Embryonic facial prominence (tissue), 1 donor: ENCODE results near the gene LGI1.

Source experiments
- DNase-seq: peaks from one replicate; pipeline ENCODE4 v3.0.0-alpha.2; 2016; ENCODE audit errors: extremely low spot score

The LGI1 gene

DNA sequence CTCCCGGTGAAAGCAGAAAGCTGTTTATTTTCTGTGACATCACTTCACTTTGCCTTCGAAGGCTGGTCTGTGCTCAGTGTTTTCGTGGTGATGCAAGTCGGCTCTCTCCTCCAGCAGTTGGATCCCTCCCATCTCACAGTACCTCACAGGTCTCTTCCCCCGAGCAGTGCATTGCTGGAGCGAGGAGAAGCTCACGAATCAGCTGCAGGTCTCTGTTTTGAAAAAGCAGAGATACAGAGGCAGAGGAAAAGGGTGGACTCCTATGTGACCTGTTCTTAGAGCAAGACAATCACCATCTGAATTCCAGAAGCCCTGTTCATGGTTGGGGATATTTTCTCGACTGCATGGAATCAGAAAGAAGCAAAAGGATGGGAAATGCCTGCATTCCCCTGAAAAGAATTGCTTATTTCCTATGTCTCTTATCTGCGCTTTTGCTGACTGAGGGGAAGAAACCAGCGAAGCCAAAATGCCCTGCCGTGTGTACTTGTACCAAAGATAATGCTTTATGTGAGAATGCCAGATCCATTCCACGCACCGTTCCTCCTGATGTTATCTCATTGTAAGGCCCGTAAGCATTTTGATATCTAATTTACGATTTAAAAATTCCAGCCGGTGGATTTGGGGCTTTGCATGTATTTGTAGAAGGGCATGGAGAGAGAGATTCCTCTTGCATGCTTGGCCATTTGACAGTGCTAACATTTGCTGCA is at the start of gene LGI1:
Gene LGI1 (plus strand): TSS at position 136 of the 707 bp plus-strand sequence. CDS start 209 bp downstream, at position 345.
- no peak for DNase-seq

GRCh38 chr10:93710333-93710909 is 47.3 kb upstream of the LGI1 start:
- no peak for DNase-seq

GRCh38 chr10:93711891-93712290 is 45.8 kb upstream of the LGI1 start:
- no peak for DNase-seq

DNA sequence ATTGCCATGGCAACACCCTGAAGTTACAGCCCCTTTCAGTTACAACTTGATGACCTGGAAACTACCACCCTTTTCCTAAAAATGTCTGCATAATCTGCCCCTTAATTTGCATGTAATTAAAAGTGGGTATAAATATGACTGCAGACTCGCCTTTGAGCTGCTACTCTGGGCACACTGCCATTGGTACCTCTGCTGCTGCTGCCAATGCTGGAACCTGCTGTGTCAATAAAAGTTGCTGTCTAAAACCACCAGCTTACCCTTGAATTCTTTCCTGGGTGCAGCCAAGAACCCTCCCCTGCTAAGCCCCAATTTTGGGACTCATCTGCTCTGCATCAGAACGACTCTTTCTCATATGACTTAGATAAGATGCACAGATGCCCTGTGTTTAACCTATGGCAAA is 45.1 kb upstream of the LGI1 start:
- no peak for DNase-seq

- DNase-seq: no peak
Observed at GRCh38 chr10:93715345-93715744, 42.4 kb upstream of the LGI1 start.

- no peak for DNase-seq
Observed at GRCh38 chr10:93716766-93717165, 41.0 kb upstream of the LGI1 start.

DNA sequence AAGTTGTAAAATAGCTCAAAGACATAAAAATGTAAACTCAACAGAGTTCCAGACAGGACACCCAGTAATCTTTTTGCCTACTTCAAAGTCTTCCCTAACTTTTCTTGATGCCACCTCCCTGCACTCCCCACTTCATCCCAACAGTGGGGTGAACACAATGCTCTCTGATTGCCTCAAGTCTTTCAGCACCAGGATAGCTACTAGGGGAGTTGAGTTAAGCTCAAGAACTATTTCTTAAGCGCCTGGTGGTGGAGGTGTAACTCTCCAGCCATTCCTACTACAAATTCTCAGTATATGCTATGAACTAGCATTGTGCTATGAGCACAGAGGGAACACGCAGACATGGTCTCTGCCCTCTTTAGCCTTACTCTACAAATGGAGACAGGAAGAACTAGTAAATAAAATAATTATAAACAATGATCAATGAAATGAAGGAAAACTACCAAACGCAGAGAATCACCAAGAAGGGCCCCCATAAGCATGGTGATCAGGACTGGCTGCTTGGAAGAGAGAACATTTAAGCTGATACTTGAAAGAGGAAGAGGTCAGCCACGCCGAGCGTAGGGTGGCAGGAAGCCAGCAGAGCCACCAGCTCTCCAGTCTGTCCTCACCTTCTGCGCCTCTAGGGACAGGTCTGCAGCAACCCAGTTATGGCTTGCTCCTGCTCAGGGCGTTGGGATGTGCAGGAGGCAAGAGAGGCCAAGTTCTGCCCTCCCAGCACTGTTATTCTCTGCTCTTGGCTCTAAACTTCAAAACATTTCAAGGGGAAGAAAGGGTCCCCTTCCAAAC is 38.6 kb upstream of the LGI1 start:
- no peak for DNase-seq

DNA sequence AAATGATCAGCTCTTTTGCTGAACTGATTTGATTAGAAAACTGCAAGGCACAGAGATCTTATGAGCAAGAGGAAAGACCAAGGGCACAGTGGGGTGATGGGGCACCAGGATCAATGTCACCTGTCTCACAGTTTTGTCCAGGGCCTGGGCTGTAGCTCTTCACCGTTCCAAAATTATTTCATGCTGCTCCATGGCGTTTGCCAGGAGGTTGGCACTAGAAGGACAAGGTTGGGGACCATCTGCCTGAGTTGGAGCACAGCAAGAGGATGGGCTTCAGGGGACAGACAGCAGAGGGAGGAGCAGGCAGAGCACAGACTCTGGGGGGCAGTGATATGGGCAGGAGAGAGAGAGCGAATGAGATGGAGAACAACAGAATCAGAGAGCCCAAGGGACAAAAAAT is 37.8 kb upstream of the LGI1 start:
- no peak for DNase-seq

DNA sequence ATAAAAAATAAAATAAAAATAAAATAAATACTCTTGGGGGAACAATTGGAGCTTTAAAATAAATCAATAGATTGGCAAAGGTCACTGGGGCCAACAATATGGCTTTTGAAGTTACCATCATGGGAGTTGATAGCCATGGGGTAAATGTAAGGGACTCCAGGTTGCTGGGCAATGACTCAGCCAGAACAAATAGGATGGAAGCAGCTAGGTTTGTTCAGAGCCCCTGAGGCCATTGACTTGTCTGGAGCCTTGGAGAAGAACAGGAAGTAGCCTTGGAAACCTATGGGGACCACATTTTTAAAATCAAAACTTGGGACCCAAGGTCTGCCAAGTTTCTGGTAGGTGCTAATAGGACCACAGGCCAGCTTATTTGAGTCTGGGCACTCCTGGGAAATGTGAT is 35.2 kb upstream of the LGI1 start:
- no peak for DNase-seq

DNA sequence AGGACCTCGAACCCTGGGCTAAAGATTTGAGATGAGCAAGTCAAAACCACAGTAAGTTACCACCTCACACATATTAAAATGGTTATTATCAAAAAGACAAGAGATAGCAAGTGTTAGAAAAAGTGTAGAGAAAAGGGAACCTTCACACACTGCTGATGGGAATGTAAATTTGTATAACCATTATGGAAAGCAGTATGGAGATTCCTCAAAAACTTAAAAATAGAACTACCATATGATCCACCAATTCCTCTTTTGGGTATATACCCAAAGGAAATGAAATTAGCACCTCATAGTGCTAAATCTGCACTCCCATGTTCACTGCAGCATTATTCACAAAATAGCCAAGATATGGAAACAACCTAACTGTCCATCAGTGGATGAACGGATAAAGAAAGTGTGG is 34.6 kb upstream of the LGI1 start:
- no peak for DNase-seq

DNA sequence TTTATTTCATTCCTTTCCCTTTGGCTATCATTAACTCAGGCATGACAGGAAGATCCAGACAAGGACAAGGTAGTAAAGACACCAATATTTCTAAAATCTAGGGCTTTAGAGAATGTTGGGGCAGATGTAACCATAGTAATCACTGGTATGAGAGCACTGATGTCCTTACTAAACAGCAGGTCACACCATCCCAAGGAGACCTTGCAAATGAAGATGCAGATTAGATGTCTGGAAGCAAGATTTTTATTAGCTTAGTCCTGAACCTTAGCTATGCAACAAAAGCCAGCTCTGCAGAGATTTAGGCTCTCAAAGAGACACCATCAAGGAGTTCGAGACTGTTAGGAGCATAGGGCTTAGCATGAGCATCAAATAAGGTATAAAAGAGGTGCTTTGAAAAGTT is 31.7 kb upstream of the LGI1 start:
- no peak for DNase-seq

DNA sequence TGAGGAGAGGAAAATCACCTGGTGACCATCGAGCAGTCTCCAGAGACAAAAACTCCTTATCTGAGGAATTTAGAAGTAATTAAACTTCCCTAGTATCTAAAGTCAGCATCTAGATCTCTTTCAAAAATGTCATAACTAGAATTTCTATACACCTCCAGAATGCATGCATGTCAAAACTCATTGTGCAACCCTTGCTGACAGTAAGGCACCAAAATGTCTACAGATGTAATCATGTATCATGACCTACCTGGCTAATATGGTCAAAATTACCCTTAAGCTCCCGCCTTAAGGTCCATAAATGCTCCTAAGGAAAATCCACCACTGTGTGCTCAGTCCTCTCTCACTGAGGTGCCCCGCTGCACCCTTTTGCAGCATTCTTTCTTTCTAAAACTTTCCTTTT is 16.4 kb upstream of the LGI1 start:
- no peak for DNase-seq

DNA sequence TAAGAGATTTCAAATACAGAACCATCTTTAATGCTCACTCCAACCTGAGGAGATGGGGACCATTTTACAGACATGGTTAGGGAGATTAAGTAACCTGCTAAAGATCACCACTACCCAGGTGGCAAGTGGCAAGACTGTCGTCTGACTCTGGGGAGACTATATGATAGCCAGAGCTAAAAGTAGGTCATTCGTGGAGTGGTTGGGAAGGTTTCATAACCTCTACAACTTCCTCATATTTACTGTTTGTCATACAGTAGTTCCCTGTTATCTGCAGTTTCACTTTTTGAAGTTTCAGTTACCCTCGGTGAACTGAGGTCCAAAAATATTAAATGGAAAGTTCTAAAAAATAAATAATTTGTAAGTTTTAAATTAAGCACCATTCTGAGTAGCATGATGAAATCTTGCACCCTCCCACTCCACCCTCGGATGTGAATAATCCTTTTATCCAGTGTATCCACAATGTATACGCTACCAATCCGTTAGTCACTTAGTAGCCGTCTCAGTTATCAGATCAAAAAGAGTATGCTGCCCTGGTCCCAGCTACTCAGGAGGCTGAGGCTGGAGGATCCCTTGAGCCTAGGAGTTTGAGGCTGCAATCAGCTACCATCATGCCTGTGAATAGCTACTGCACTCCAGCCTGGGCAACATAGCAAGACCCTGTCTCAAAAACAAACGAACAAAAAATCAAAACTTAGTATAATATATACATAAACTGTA is 14.9 kb upstream of the LGI1 start:
- no peak for DNase-seq

DNA sequence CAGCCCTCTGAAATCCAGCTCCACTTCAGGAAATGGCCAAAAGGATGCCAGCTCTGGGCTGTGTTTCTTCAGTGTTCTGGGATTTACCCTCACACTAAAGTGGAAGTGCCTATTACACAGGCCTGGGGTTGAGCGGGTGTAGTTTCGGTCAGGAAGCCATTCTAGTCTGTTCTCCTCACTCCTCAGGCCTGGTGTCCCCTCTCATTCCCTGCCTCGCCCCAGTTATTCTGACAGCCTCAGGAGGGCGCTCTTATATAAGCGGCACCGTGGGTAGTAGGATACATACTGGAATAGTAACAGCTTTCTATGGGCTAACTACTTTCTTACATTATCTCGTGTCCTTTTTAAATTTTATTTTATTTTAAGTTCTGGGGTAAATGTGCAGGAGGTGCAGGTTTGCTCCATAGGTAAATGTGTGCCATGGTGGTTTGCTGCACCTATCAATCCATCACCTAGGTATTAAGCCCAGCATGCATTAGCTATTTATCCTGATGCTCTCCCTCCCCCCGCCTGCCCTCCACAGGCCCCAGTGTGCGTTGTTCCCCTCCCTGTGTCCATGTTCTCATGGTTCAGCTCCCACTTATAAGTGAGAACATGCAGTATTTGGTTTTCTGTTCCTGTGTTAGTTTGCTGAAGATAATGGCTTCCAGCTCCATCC is 12.2 kb upstream of the LGI1 start:
- no peak for DNase-seq

- no peak for DNase-seq
Observed at GRCh38 chr10:93746844-93747284, 10.9 kb upstream of the LGI1 start.

DNA sequence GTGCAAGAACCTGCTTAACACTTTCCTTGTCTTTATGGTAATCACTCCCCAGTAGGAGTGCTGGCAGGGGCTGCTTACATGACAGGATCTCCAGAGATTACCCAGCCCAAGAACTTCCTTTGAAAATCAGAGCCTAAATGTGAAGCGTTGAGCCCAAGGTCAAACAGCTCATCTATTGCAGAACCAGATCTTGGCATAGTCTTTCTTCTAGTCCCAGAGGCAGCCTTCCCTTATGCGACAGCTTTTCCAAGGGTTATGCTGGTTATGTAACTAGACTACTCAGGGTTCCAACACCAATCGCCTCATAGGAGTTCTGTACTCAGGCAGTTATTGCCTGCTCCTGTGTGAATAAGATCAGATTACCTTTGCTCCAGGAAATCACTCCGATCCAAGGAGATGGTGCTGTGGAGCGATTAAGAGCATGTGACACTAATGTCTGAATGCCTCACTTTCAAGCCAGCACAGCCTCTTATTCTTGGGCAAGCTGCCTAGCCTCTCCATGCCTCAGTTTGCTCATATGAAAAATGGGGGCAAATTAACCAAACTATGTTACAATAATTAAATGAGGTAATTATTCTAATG is 8.4 kb upstream of the LGI1 start:
- no peak for DNase-seq

DNA sequence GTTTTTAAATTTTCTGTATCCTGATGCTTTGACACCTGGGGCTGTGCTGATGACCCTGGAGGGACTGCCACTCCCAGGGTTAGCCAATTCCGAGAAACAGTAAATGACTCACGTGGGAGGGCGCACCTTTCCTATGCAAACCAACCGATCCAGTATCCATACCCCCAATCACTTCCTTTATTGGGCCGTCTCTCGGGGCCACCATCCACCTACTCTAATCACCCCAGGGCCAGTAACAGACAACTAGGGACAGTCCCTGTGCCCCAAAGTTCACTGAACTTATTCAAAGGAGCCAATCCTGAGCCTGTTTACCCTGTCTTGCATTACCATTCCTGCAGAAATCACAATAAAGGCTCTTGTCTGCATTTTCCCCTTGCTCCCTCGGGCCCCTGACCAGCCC is 6.6 kb upstream of the LGI1 start:
- DNase-seq: no peak

GRCh38 chr10:93751832-93752231 is 5.9 kb upstream of the LGI1 start:
- no peak for DNase-seq

DNA sequence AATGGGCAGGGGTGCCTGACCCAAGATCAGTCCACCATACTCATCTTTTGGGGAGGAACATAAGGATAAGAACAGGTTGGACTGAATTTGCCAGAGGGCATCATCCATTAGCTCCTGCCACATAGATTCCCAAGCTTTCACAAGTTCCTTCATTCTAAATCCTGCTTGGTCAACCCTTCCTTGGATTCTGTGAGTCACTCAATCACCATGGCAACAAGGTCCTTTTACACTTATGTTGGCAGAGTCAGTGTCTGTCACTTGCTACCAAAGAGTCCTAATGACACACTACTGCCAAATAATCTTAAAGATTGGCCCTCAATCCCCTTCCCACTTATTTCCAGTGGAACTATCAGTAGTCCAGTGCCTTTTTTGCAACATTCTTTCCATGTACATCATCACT is 5.0 kb upstream of the LGI1 start:
- DNase-seq: no peak

DNA sequence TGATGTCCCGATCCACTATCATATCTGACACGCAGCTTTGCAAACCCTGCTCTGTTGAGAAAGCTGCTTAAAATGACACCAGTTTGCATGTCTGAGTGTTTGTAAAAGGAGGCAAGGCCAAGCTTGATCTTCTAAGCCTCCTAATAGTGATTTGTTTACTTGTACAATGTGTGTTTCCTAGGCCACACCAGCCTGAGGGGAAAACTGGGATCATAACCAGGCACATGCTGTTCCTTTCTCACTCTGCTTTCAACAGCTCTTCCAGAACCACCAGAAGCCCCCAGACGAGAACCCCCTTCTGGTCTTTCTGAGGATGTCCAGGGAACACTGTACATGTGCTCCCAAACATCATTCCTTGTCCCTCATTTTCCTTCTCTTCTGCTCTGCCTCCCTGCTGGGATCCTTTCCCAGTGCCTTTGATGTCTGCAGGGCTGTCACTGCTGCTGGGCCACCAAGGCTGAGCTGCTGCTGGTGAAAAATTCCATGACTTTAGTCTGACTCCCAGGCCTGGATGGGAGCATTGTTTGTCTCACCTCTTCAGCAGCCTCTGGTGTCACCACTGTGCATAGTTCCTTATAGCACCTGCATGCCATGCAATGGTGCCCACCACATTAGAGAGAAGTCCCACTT is 4.0 kb upstream of the LGI1 start:
- no peak for DNase-seq

GRCh38 chr10:93754761-93755160 is 3.0 kb upstream of the LGI1 start:
- DNase-seq: no peak
